Hepatocyte (in vitro differentiated cells): ENCODE results near the gene RTN4R.

Experiments used
- EZH2phosphoT487 ChIP-seq: fragments of 200-600 bp; sonication (generic); IDR thresholded peaks from one replicate; pipeline ENCODE4 v1.6.1; 2018; ENCODE audit warnings: antibody characterized with exemption, mild to moderate bottlenecking, low read depth, moderate library complexity; ENCODE audit not compliant: unreplicated experiment, severe bottlenecking
- TF ChIP-seq, protein P1 (sequence below): fragments of 200-600 bp; sonication (generic); IDR thresholded peaks from 2 replicates; pipeline ENCODE4 v1.5.1; 2016; ENCODE audit warnings: antibody characterized with exemption, mild to moderate bottlenecking; ENCODE audit not compliant: poor library complexity

GRCh38 chr22:20214853-20215252, 53.3 kb downstream of the RTN4R start:
- TF ChIP-seq, protein P1, sequence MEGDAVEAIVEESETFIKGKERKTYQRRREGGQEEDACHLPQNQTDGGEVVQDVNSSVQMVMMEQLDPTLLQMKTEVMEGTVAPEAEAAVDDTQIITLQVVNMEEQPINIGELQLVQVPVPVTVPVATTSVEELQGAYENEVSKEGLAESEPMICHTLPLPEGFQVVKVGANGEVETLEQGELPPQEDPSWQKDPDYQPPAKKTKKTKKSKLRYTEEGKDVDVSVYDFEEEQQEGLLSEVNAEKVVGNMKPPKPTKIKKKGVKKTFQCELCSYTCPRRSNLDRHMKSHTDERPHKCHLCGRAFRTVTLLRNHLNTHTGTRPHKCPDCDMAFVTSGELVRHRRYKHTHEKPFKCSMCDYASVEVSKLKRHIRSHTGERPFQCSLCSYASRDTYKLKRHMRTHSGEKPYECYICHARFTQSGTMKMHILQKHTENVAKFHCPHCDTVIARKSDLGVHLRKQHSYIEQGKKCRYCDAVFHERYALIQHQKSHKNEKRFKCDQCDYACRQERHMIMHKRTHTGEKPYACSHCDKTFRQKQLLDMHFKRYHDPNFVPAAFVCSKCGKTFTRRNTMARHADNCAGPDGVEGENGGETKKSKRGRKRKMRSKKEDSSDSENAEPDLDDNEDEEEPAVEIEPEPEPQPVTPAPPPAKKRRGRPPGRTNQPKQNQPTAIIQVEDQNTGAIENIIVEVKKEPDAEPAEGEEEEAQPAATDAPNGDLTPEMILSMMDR: no peak
- TF ChIP-seq EZH2phosphoT487: no peak
